PC-9 (cell line): Measurements from ENCODE around the gene EED. TPM values are rescaled to one million over a fixed set of nuclear protein-coding genes. Genes with fewer than 3 reads are reported as not detected.
"Not testable (repeated sequence)": the region's sequence is repeated elsewhere in the genome, so short reads cannot be mapped to it uniquely, and the experiment has no call there.

ENCODE experiments used
- BruUV-seq: library from RNA; stranded (reverse); fragments of 400-500 nt; replicated peaks from 2 replicates; lab custom pipeline; 2021; lab: Mats Ljungman, UMichigan
- CTCF ChIA-PET: fragments of 300-600 bp; sonication (Branson Sonifier 250); formaldehyde crosslinking; loops from one replicate; lab custom pipeline; 2022; ENCODE audit warnings: antibody characterized with exemption; lab: Charles Lee
- POLR2A ChIA-PET: fragments of 300-600 bp; sonication (Branson Sonifier 250); formaldehyde crosslinking; loops from one replicate; lab custom pipeline; 2022; ENCODE audit warnings: antibody characterized with exemption; ENCODE audit not compliant: unreplicated experiment; lab: Charles Lee
- DNase-seq, 2 experiments: peaks; one replicate each; pipeline versions ENCODE4 v3.0.0 to v3.0.0-alpha.2; 2015 to 2022; ENCODE audit warnings: mixed read lengths in 1 of 2
- H2AFZ ChIP-seq: fragments of 200-600 bp; sonication (generic); 2 replicates; pipeline ENCODE4 v1.8.1; 2017; ENCODE audit warnings: antibody characterized with exemption
- H3F3A ChIP-seq: fragments of 200-600 bp; sonication (generic); 2 replicates; pipeline ENCODE4 v1.8.1; 2017; ENCODE audit warnings: antibody characterized with exemption, mild to moderate bottlenecking, low read depth; ENCODE audit not compliant: insufficient read depth
- H3K27ac ChIP-seq: fragments of 200-600 bp; sonication (generic); 2 replicates; pipeline ENCODE4 v1.6.1; 2016; ENCODE audit warnings: mixed run types
- H3K27me3 ChIP-seq: fragments of 200-600 bp; sonication (generic); 2 replicates; pipeline ENCODE4 v1.6.1; 2016; ENCODE audit warnings: low read depth, mixed run types; ENCODE audit not compliant: insufficient read depth
- H3K36me3 ChIP-seq: fragments of 200-600 bp; sonication (generic); 2 replicates; pipeline ENCODE4 v1.6.1; 2016; ENCODE audit warnings: low read depth, mixed run types
- H3K4me1 ChIP-seq: fragments of 200-600 bp; sonication (generic); replicated peaks from 2 replicates; pipeline ENCODE4 v1.6.1; 2016; ENCODE audit warnings: mixed run types; ENCODE audit not compliant: insufficient read depth
- H3K4me2 ChIP-seq: fragments of 200-600 bp; sonication (generic); 2 replicates; pipeline ENCODE4 v1.6.1; 2017; ENCODE audit warnings: mixed run types
- H3K4me3 ChIP-seq: fragments of 200-600 bp; sonication (generic); 2 replicates; pipeline ENCODE4 v1.6.1; 2016; ENCODE audit warnings: mixed run types
- H3K79me2 ChIP-seq: fragments of 200-600 bp; sonication (generic); 2 replicates; pipeline ENCODE4 v1.6.1; 2017; ENCODE audit warnings: low read depth, mixed run types
- H3K9me2 ChIP-seq: fragments of 200-600 bp; sonication (generic); 2 replicates; pipeline ENCODE4 v1.8.1; 2017; ENCODE audit warnings: mild to moderate bottlenecking; ENCODE audit not compliant: insufficient read depth
- H3K9me3 ChIP-seq: fragments of 200-600 bp; sonication (generic); 2 replicates; pipeline ENCODE4 v1.8.1; 2016; ENCODE audit warnings: low read depth; ENCODE audit not compliant: insufficient read depth
- H4K20me1 ChIP-seq: fragments of 200-600 bp; sonication (generic); 2 replicates; pipeline ENCODE4 v1.8.1; 2017; ENCODE audit not compliant: insufficient read depth
- CTCF ChIP-seq: fragments of 200-600 bp; sonication (generic); conservative IDR thresholded peaks from 2 replicates; pipeline ENCODE4 v1.6.1; 2017; ENCODE audit warnings: mixed run types, antibody characterized with exemption, mild to moderate bottlenecking, moderate library complexity
- EZH2 ChIP-seq: fragments of 200-600 bp; sonication (generic); IDR thresholded peaks from 2 replicates; pipeline ENCODE4 v1.8.0; 2017; ENCODE audit warnings: antibody characterized with exemption, low read depth
- intact Hi-C: fragments of 100-400 bp; cut with micrococcal nuclease; formaldehyde crosslinking; loops from one replicate; pipeline ENCODE4 v1.10.0; 2022; ENCODE audit not compliant: unreplicated experiment
- total RNA-seq: library from RNA; stranded (reverse); gene quantifications from 2 replicates; pipeline ENCODE4 v1.2.3, GENCODE V29; 2021

EED gene
- total RNA-seq, 1 experiment from 2014 or later = 37.4 TPM

GRCh38 chr11:86288776-86289507 is 44.4 kb downstream of the EED start:
- H3K4me2 ChIP-seq = no peak overlapping the region
- H3K79me2 ChIP-seq = no peaks in the 10 kb centered on the region
- H3K4me3 ChIP-seq = no peak overlapping the region
- TF ChIP-seq CTCF = no peak
- TF ChIP-seq EZH2 = no peak
- H3K27me3 ChIP-seq = no peaks in the 10 kb centered on the region
- H3K9me3 ChIP-seq = no peaks in the 10 kb centered on the region
- intact Hi-C loops = loop anchor here (10.0 kb wide), 1 partner anchor 244 kb away; no protein-coding TSS in a partner anchor
- H3K36me3 ChIP-seq = no peaks in the 10 kb centered on the region
- H3K9me2 ChIP-seq = no peaks in the 10 kb centered on the region
- CTCF ChIA-PET = no interaction called here
- no peak overlapping the region for H3K27ac ChIP-seq
- no peaks in the 10 kb centered on the region for H3K4me1 ChIP-seq
- H3F3A ChIP-seq = peaks cover 5% of the 10 kb centered on the region; the same call in 1 of the 2 replicates
- H2AFZ ChIP-seq = no peak overlapping the region
- no peak for DNase-seq
- no peaks in the 10 kb centered on the region for H4K20me1 ChIP-seq
- POLR2A ChIA-PET = interaction anchor here (0.6 kb wide), 2 partner anchors 19 to 290 kb away, joined by 5 to 6 read pairs; no protein-coding TSS in a partner anchor
- no TSS peak for BruUV-seq

- H3K4me3 ChIP-seq, H3K36me3 ChIP-seq, H3K4me2 ChIP-seq, H3K27me3 ChIP-seq, H3F3A ChIP-seq, H2AFZ ChIP-seq, H3K27ac ChIP-seq, POLR2A ChIA-PET, H3K79me2 ChIP-seq, H3K9me3 ChIP-seq, BruUV-seq, DNase-seq, H4K20me1 ChIP-seq, H3K4me1 ChIP-seq, H3K9me2 ChIP-seq: not testable (repeated sequence)
- intact Hi-C loops = loop anchor here (5.0 to 10.0 kb wide), 2 partner anchors 245 to 692 kb away; no protein-coding TSS in a partner anchor
- CTCF ChIA-PET = interaction anchor here (0.7 kb wide), 2 partner anchors 434 to 626 kb away, joined by 7 to 9 read pairs; partner anchors contain the start of gene CCDC83
These were observed 45.1 kb downstream of the EED start for GRCh38 chr11:86289508-86290280.

GRCh38 chr11:86291466-86292262 is 47.1 kb downstream of the EED start:
- Histone ChIP-seq H3K4me1 (no peaks in the 10 kb centered on the region), H3K4me2 (no peak overlapping the region), H3K9me2 (no peaks in the 10 kb centered on the region), H4K20me1 (no peaks in the 10 kb centered on the region), H3K27ac (no peak overlapping the region), H3K79me2 (no peaks in the 10 kb centered on the region), H3F3A (peaks cover 5% of the 10 kb centered on the region; the same call in 1 of the 2 replicates), H3K36me3 (no peaks in the 10 kb centered on the region), H3K27me3 (no peaks in the 10 kb centered on the region), H2AFZ (no peak overlapping the region), H3K4me3 (no peak overlapping the region), H3K9me3 (no peaks in the 10 kb centered on the region)
- intact Hi-C loops = loop anchor here (1.0 to 5.0 kb wide), 3 partner anchors 351 to 694 kb away; partner anchors contain the start of gene CCDC83
- DNase-seq = peak; percentile 41 to 60
- TF ChIP-seq EZH2 (no peak), CTCF (peak; percentile 95)
- ChIA-PET POLR2A (no interaction called here), CTCF (interaction anchor here (0.6 to 0.7 kb wide), 3 partner anchors 262 to 692 kb away, joined by 3 to 20 read pairs (median 13); no protein-coding TSS in a partner anchor)
- no TSS peak for BruUV-seq
